HG03460 (cell line): ENCODE measurements around the gene NR1H2.
"Not testable (repeated sequence)": the region's sequence is repeated elsewhere in the genome, so short reads cannot be mapped to it uniquely, and the experiment has no call there.

ENCODE experiments used
- ATAC-seq: cut with Tn5 transposase; IDR thresholded peaks from one replicate; pipeline ENCODE4 v1.9.1; 2021; ENCODE audit not compliant: unreplicated experiment

The NR1H2 gene

GRCh38 chr19:50377517-50377916 lies 1.3 kb downstream of the NR1H2 start:
- no peak for ATAC-seq

DNA sequence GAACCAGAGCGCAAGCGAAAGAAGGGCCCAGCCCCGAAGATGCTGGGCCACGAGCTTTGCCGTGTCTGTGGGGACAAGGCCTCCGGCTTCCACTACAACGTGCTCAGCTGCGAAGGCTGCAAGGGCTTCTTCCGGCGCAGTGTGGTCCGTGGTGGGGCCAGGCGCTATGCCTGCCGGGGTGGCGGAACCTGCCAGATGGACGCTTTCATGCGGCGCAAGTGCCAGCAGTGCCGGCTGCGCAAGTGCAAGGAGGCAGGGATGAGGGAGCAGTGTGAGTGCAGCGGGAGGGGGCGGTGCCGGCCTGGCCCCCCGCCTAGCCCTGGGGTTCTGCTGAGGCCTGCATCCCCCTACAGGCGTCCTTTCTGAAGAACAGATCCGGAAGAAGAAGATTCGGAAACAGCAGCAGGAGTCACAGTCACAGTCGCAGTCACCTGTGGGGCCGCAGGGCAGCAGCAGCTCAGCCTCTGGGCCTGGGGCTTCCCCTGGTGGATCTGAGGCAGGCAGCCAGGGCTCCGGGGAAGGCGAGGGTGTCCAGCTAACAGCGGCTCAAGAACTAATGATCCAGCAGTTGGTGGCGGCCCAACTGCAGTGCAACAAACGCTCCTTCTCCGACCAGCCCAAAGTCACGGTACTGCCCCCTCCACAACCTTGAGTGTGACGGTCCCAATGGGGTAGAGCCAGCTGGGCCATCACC lies 2.1 kb downstream of the NR1H2 start:
- no peak for ATAC-seq

- no peak for ATAC-seq
Measured at GRCh38 chr19:50378863-50379236, 2.6 kb downstream of the NR1H2 start.

DNA sequence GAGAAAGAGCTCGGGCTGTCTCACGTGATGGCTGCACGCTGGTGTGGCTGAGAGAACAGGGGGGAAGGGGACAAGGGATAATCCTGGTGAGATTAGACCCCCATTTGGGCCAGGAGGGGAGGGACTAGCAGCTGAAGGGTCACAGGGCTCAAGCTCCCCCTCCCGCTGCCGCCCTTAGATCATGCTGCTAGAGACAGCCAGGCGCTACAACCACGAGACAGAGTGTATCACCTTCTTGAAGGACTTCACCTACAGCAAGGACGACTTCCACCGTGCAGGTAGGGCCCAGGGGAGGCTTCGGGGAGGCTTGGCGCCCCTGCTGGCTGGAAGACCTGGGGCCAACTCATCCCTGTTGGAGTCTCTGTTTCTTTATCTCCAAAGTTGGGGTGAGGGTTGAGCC lies 3.3 kb downstream of the NR1H2 start:
- ATAC-seq, result no peak

- no peak for ATAC-seq
Measured at GRCh38 chr19:50380137-50380536, 3.9 kb downstream of the NR1H2 start.

- ATAC-seq, result no peak
Measured at GRCh38 chr19:50380751-50381151, 4.5 kb downstream of the NR1H2 start.

- ATAC-seq, result no peak
Measured at GRCh38 chr19:50381881-50382729, 5.8 kb downstream of the NR1H2 start.

DNA sequence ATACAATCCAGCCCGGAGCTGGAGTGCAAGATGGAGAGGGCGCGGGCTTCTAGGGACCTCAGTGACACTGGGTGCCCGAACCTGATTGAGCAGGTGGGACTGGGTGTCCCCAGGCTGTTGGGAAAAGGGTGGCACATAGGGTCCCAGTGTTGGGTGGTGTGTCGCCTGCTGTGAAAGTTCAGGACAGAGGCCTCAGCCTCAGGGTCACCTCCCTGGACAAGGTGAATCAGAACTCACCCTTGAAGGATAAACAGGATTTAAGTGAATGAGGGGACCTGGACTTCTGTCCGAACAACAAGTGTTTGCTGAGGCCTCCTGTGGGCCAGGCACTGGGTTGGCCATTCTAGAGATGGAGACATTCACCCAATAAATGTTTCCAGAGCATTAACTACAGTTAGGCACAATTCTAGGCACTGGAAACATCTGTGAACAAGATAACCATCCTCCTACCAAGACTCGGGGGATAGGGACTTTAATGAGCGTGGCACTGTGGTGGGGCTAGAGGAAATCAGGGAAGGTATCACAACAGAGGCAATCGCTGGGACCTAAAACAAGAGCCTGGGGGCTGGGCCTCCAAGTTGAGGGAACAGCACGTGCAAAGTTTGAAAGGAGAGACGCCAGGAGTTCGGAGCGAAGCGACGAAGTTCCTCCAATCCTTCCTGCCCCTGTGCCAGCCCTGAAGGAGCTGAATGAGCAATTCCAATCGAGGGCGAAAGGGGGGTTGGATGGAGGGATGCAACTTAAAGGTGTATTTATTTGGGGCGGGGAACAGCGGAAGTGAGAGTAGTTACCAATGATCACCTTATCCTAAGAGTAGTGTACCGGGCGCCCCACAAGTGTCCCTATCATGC lies 7.0 kb downstream of the NR1H2 start:
- ATAC-seq, result no peak

DNA sequence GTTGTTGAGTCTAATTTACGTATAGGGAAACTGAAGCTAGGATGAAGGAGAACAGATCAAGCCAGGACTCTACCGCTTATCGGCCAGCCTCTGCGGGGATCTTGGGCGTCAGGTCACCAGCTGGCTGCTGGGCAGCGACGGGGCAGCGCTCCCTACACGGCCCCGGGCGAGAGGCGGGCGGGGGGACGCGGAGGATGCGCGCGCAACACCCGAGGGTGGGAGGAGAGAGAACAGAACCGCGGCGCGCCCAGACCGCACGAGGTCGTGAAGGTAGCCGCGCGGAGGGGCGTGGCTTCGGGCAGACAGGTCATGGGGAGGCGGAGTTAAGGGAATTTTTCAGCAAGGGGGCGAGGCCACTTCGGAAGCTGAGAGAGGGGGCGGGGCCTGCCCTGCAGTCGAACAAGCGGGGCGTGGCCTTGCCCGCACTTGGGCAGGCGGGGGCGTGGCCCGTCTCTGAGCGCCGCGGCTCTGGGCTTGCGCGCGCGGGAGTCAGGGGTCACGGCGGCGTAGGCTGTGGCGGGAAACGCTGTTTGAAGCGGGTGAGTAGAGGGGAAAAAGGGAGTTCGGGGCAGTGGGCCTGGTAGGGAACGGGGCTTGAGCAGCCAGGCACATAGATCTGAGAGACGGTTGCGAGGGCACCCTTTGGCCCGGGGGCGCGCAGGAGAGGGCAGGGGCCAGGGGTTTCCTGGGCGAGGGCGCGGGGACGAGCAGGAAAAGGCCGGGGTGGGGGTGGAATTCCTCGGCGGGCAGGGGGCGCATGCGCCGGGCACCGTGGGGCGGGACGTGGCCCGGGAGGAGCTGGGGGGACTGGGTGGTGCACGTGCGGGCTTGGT lies 7.8 kb downstream of the NR1H2 start, which contains the start of gene POLD1:
Gene POLD1 (plus strand): TSS at position 496 of the 833 bp plus-strand sequence. CDS start 14,505 bp downstream, outside the sequence.
- ATAC-seq, result peak; percentile 82

DNA sequence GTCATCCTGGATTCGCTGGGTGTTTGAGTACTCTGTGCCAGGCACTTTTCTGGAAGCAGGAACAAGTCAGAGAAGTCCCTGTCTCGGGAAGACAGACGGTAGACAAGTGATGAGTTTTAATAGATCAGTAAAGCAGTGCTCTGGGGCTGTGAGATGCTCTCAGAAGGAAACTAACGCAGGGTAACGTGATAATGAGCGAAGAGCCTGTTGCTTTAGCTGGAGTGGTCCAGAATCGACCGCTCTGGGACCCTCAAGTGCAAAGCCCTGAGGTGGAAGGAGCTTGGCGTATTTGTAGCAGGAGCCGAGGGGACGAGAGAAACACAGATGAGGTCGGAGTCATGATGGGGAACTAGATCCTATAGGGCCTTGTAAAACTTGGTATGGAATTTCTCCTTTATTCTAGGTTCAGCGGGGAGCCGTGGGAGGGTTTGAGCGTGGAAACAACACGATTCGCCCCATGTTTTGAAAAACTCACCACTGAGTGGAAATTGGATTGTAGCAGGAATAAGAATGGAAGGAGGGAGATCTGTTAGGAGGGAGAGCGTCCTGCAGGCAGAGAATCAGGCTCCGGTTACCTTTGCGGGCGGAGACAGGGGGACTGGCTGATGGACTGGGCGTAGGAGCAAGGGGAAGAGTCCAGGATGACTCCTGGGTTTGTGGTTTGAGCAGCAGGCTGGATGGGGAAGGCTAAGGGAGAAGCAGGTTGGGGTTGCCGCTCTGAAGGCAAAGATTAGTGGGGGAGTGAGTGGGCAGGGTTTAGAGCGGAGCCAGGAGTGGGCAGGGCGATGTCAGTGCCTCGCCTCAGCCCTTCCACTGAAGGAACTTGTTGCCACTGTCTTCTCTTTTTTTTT lies 8.7 kb downstream of the NR1H2 start:
- ATAC-seq, result no peak

DNA sequence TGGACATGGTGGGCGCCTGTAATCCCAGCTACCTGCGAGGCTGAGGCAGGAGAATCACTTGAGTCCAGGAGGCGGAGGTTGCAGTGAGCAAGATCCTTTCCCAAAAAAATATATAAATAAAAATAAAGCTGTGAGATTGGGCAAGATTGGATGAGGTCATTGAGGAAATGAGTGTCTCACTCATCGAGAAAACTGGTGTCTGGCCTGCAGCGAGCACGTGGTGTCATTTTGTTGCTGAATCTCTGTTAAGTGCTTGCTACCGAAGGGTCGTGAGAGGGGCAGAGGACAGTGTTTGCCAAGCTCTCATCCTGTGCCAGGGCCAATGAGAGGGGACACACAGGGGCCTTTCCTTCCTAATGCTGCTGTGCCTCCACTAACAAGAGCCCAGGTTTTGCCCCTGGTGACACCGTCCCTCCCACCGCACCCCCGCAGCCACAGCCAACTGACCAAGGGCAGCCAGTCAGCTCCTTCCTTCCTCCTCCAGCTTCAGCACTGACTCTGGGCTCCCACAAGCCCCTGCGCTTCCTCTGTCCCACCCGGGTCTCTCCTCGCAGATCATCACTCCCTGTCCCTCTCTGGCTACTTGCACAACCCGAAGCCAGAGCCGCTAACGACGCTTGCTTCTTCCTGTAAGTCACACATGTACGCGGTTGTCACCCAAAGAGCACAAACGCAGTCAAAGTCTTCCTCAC lies 11.1 kb downstream of the NR1H2 start:
- ATAC-seq, result no peak

GRCh38 chr19:50387868-50388245 lies 11.6 kb downstream of the NR1H2 start:
- no peak for ATAC-seq

DNA sequence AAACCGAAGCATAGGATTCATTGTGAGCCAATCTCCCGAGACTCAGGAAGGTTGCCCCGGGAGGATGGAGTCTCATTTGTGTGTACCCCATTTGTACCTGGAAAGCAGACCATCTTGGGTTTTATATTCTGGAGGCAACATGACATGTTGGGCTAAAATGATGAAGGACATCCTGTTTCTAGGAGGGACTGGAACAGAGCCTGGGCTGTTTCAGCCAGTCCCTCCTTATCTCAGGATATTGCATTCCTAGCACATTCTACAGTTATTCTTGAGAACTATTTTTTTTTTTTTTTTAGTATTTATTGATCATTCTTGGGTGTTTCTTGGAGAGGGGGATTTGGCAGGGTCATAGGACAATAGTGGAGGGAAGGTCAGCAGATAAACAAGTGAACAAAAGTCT lies 14.0 kb downstream of the NR1H2 start:
- ATAC-seq, result not testable (repeated sequence)

GRCh38 chr19:50390952-50391351 lies 14.7 kb downstream of the NR1H2 start:
- ATAC-seq, result not testable (repeated sequence)

- no peak for ATAC-seq
Measured at GRCh38 chr19:50392759-50393158, 16.5 kb downstream of the NR1H2 start.

- ATAC-seq, result no peak
Measured at GRCh38 chr19:50393589-50393988, 17.3 kb downstream of the NR1H2 start.

GRCh38 chr19:50394017-50394416 lies 17.8 kb downstream of the NR1H2 start:
- ATAC-seq, result no peak

DNA sequence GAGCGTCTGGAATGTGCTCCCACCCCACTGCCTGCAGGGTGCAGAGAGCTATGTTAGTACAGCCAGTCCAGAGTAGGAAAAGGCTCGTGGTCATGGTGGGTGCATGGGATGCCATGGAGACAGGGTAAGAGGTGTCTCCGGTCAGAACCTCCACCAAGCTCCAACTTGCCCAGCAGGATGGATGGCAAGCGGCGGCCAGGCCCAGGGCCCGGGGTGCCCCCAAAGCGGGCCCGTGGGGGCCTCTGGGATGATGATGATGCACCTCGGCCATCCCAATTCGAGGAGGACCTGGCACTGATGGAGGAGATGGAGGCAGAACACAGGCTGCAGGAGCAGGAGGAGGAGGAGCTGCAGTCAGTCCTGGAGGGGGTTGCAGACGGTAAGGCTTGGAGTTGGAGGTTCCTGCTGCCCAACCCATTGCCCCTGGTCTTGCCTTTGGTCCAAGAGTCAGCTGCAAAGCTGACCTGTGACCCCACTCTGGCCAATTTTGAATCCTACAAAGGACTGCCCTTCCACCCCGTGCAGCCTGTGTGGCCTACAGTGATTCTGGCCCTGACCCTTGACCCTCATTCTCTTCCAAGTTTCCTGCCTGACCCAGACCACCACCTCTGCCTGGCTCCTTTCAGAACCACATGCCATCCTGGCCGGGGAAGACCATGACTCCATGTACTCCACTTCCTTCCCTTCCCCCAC lies 22.6 kb downstream of the NR1H2 start:
- no peak for ATAC-seq
